Mammary epithelial cell (primary cell): Measurements from ENCODE around the gene TNKS1BP1.

ENCODE experiments used
- CTCF ChIP-seq, 2 donors: IDR thresholded peaks in 1 of 2; conservative IDR thresholded peaks in 1 of 2; 2 replicates each; pipeline ENCODE4 v1.5.1; 2011 to 2012; ENCODE audit warnings: inconsistent platforms in 2 of 2, low read length in 2 of 2, mild to moderate bottlenecking in 2 of 2, control low read depth in 1 of 2, low read depth in 1 of 2; ENCODE audit not compliant: insufficient read depth in 1 of 2; ENCODE audit errors: extremely low read depth in 1 of 2
- EZH2 ChIP-seq: IDR thresholded peaks from 2 replicates; pipeline ENCODE4 v1.6.1; 2012; ENCODE audit warnings: low read length, inconsistent platforms, borderline replicate concordance

- no peak for TF ChIP-seq EZH2
- TF ChIP-seq CTCF (conservative IDR thresholded peaks at IDR 0.05 in 1 of 2, IDR thresholded peaks at IDR 0.05 in 1 of 2; ENCODE audit: extremely low read depth in 1 of 2, insufficient read depth in 1 of 2, low read depth in 1 of 2, low read length in 2 of 2), result no peak
Observed at GRCh38 chr11:57321388-57322255, 3.1 kb downstream of the TNKS1BP1 start.
